Stimulated activated CD4-positive, alpha-beta T cell treated with anti-CD3 and anti-CD28 coated beads, Interleukin-1b, Interleukin-23, amount 100 ng/mL, for 48 hours (primary cell): ENCODE measurements around the gene RPGR.

ENCODE experiments used
- DNase-seq: peaks from one replicate; pipeline ENCODE4 v3.0.0-alpha.2; 2020

Gene RPGR

GRCh38 chrX:38247051-38247450, 80.3 kb downstream of the RPGR start:
- DNase-seq, result no peak

- no peak for DNase-seq
These were observed 86.8 kb downstream of the RPGR start for GRCh38 chrX:38240541-38240940.

GRCh38 chrX:38236901-38237615, 90.3 kb downstream of the RPGR start:
- no peak for DNase-seq

- no peak for DNase-seq
These were observed 93.2 kb downstream of the RPGR start for GRCh38 chrX:38233891-38234667.

GRCh38 chrX:38232079-38232686, 95.1 kb downstream of the RPGR start:
- DNase-seq, result no peak

GRCh38 chrX:38225093-38225492, 102.2 kb downstream of the RPGR start:
- DNase-seq, result no peak

GRCh38 chrX:38224160-38224559, 103.1 kb downstream of the RPGR start:
- no peak for DNase-seq

GRCh38 chrX:38221391-38221929, 105.8 kb downstream of the RPGR start:
- DNase-seq, result no peak

- DNase-seq, result no peak
These were observed 106.6 kb downstream of the RPGR start, which contains the start of gene SRPX for GRCh38 chrX:38220415-38221390. SRPX (minus strand) TSS chrX:38220871; CDS start chrX:38220792, 79 bp downstream.

GRCh38 chrX:38220024-38220414, 107.3 kb downstream of the RPGR start:
- peak; percentile 7 for DNase-seq
